Stimulated activated CD8-positive, alpha-beta memory T cell treated with anti-CD3 and anti-CD28 coated beads, Interleukin-7, amount 100 ng/mL, for 4 hours (primary cell): ENCODE results near the gene ZNF574.

Experiments
- DNase-seq, 2 donors: peaks; one replicate each; pipeline ENCODE4 v3.0.0-alpha.2; 2020; ENCODE audit warnings: low read depth in 2 of 2

The ZNF574 gene

GRCh38 chr19:42102877-42103276 lies 26.9 kb downstream of the ZNF574 start:
- DNase-seq: no peak

GRCh38 chr19:42105368-42105767 lies 29.4 kb downstream of the ZNF574 start:
- no peak for DNase-seq

DNA sequence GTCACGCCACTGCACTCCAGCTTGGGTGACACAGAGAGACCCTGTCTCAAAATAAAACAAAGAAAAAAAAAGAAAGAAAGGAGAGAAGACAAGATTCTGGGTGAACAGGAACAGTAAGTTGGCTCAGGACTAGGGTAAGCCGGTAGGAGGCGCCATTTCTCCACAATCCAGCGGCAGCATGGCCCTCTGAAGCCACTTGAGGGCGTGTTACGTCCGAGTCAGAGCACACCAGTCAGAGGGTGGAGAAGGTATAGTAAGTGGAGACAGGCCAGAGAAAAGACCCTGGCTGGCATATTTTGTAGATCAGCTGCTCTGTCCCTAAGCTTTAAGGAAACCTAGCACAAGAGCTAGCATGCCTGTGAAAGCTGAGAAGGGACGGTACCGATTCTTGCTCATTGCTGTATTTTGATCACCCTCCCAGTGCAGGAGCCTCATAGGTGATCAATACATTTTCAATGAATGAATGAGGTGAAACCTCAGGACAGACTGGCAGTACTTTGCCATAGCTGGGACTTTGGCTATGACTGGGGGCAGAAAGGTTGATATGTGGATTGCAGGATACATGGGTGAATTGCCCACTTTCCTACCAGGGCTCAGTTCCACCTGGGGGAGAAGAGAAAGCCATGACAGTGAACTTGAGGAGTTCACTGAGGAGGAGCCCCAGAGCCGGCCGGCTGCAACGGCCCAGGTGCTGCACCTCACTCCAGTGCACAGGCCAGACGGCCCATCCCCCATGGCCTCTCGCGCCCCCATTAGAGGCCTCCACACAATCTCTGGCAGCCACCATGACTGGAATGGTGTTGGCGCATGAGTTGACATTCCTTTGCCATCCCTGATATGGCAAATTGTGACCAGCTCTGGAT lies 32.8 kb downstream of the ZNF574 start:
- peak; percentile 72 to 80 for DNase-seq

DNA sequence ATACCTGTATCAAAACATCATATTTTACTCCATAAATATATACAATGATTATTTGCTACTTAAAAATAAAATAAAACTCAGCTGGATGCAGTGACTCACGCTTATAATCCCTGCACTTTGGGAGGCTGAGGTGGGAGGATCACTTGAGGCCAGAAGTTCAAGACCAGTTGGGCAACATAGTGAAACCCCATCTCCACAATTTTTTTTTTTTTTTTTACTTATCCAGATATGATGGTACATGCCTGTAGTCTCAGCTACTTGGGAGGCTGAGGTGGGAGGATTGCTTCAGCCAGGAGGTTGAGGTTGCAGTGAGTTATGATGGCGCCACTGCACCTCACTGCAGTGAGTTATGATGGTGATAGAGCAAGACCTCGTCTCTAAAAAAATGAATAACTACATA lies 33.9 kb downstream of the ZNF574 start:
- DNase-seq: no peak

GRCh38 chr19:42110658-42111057 lies 34.7 kb downstream of the ZNF574 start:
- DNase-seq: no peak

GRCh38 chr19:42111384-42111783 lies 35.4 kb downstream of the ZNF574 start:
- no peak for DNase-seq

GRCh38 chr19:42111811-42112210 lies 35.8 kb downstream of the ZNF574 start:
- no peak for DNase-seq

DNA sequence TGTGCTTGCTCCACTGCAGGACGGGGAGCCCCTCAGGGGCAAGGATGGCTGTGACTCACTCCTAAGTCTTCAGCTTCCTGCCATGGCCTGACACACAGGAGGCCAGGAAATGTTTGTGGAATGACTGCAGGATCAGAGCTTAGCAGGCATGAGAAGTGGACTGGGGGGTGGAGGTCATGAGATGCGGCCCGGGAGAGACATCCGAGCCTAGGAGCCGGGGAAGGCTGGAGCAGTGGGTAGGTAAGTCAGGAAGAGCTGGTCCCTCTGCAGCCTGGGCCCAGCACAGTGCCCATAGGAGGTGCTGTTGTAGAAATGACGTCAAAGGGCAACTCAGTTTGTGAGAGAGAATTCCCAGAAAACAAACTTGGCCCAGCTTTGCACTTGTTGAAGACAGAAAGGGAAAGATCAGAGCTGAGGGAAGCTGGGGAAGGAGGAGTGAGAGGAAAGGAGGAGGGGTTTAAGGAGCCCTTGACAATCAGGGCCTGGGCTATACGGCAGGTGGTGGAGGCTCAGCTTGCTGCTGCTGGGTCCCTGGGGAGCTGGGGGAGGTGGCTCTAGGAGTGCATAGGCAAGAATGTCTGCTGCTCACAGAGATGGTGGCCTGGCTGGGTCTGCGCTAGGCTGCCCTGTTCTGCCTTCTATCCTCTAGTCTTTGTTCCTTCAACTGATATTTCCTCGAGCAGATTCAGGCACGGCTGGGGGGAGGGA lies 37.8 kb downstream of the ZNF574 start:
- DNase-seq: no peak

GRCh38 chr19:42114412-42114811 lies 38.4 kb downstream of the ZNF574 start:
- DNase-seq: no peak

GRCh38 chr19:42115219-42115618 lies 39.3 kb downstream of the ZNF574 start:
- no peak for DNase-seq

DNA sequence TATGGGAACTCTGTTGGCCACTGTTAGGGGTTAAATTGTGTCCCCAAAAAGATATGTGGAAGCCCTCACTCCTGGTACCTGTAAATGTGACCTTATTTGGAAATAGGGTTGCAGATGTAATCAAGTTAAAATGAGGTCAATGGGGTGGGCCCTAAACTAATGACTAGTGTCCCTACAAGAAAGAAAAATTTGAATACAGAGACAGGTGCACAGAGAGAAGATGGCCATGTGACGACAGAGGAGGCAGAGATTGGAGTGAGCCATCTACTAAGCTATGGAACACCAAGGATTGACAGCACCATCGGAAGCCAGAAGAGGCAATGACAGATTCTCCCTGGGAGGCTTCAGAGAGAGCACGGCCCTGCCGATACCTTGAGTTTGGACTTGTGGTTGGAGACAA lies 39.7 kb downstream of the ZNF574 start:
- no peak for DNase-seq

- DNase-seq: no peak
Measured at GRCh38 chr19:42116308-42117075, 40.5 kb downstream of the ZNF574 start.

DNA sequence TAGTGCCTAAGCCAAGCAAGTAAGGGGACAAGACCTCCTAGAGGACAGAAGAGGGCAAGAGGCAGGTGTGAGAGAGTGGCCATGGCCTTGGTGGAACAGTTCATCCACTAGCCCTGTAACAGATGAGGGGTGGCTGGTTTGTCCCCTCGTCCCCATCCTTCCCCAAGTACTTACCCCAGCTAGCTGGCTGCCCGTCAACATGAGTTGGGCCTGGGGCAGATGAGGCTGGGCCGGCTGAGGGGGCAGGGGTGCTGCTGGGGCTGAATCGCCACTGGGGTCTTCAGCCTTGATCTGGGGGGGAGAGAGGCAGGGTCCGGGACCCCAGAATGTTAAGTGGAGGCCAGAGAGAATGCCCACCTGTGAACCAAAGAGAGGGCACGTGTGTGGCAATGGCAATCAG lies 41.1 kb downstream of the ZNF574 start:
- DNase-seq: no peak

DNA sequence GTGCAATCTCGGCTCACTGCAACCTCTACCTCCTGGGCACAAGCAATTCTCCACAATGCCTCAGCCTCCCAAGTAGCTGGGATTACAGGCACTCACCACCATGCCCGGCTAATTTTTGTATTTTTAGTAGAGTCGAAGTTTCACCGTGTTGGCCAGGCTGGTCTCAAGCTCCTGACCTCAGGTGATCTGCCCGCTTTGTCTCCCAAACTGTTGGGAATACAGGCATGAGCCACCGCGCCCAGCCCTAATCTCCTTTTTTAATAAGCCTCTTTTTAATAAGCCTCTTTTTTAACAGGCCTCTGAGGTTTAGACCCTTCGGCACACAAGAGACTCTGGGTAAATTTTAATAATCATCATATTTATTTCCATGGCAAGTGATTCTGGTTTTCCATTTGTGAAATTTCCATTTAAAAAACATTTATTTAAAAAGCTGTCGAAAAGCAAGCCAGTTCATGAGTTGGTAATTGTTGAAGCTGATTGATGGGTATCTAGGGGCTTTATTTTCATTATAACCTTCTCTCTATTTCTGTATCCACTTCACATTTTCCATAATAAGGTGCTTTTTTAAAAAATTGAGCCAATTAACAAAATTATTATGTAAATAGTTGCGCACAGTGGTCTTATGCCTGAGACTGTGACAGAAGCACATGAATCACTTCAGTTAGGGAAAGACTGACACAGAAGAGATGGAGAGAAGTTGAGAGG lies 44.5 kb downstream of the ZNF574 start:
- no peak for DNase-seq

DNA sequence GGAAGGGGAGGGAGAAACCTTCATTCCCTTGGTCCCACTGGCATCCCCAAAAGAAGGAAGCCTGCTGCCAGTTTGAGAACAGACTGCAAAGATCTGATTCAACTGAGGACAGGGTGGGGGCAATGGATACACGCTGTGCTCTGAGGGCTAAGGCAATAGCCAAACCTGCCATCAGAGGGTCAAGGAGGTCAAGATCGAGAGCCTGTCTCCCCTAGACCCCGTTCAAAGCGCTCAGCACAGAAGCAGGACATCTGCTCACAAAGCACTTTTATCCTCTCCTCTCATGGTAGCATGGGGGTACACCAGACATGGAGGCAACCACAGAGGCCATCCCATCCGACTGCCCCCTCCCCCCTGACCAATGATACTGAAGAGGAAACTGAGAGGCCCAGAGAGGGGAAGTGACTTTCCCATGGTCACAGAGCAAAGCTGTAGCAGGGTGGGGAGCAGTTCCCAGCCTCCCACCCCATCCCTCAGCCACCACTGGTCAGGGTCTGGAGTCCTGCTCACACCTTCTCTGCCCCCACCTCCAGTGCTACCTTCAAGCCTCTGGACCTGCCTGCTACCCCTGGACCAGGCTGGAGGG lies 45.2 kb downstream of the ZNF574 start:
- no peak for DNase-seq

- peak; percentile 83 to 84 for DNase-seq
Measured at GRCh38 chr19:42121656-42122069, 45.7 kb downstream of the ZNF574 start.

- peak; percentile 59 to 66 for DNase-seq
Measured at GRCh38 chr19:42122691-42123607, 47.0 kb downstream of the ZNF574 start.

GRCh38 chr19:42123765-42124164 lies 47.8 kb downstream of the ZNF574 start:
- DNase-seq: no peak

GRCh38 chr19:42124386-42124901 lies 48.5 kb downstream of the ZNF574 start:
- DNase-seq: no peak

DNA sequence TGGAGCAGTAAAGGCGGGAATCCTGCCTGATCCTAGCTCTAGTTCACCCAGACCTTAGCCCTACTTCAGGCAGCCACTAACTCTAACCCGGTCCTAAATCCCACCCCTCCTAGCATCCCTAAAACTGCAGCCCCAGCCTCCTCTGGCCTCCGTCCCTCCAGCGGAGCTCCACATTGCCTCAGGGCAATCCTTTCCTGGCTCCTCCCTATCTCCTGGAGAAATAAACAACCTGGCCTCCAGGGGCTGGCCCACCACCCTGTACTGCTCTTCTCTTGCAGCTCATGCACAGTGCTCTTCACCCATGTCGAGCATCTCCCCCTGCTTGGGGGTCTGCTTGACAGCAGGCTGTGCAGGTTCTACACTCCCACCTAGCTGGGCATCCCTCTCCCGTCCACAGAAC lies 49.6 kb downstream of the ZNF574 start:
- no peak for DNase-seq
